ENCODE measurements around the gene LIX1L. TPM values are rescaled to one million over a fixed set of nuclear protein-coding genes. Genes with fewer than 3 reads are reported as not detected.

LIX1L gene
- total RNA-seq, 1 experiment from 2014 or later: 12.4 TPM

- Histone ChIP-seq H3K4me1 (ENCODE audit: control insufficient read depth in 1 of 2, insufficient read depth in 2 of 2, low read length in 2 of 2) (peaks cover 19 to 27% of the 10 kb centered on the region in 2 experiments), H3K27ac (ENCODE audit: low read depth, low read length) (peak within 1 kb of the TSS; percentile 64), H3K4me3 (replicated peaks in 1 of 2; ENCODE audit: low read depth in 1 of 2, low read length in 2 of 2) (peak within 1 kb of the TSS; percentile 70 to 73), H3K4me2 (ENCODE audit: low read length) (peak within 1 kb of the TSS; percentile 80), H2AFZ (ENCODE audit: low read depth, low read length, poor library complexity, severe bottlenecking) (peak within 1 kb of the TSS; percentile 42), H3K27me3 (ENCODE audit: insufficient read depth, low read length) (no peaks in the 10 kb centered on the region), H4K20me1 (ENCODE audit: insufficient read depth) (no peaks in the 10 kb centered on the region), H3K9me3 (ENCODE audit: control insufficient read depth in 1 of 2, insufficient read depth in 1 of 2, low read depth in 1 of 2, low read length in 2 of 2) (no peaks in the 10 kb centered on the region; a peak in 1 of 4 replicates), H3K79me2 (ENCODE audit: insufficient read depth, low read length) (no peaks in the 10 kb centered on the region), H3K9me2 (ENCODE audit: insufficient read depth) (no peaks in the 10 kb centered on the region), H3K9ac (ENCODE audit: low read length) (peak within 1 kb of the TSS; percentile 67), H3K36me3 (ENCODE audit: control insufficient read depth in 1 of 2, insufficient read depth in 2 of 2, low read length in 2 of 2) (no peaks in the 10 kb centered on the region)
- ChIA-PET CTCF (interaction anchor here (0.7 to 2.4 kb wide), 8 partner anchors 13 to 119 kb away, joined by 4 to 11 read pairs (median 8); partner anchors contain the start of genes NUDT17, PIAS3 and RBM8A), RAD21 (ENCODE audit: low non-redundant PET in 1 of 2, low total read pairs in 2 of 2, uncharacterized antibody in 2 of 2, unreplicated experiment in 2 of 2) (interaction anchor here in 1 of 2 experiments (0.5 kb wide), 1 partner anchor 30 kb away, joined by 3 read pairs; no protein-coding TSS in a partner anchor), POLR2A (interaction anchor here (0.6 to 2.1 kb wide), 18 partner anchors 10 to 106 kb away, joined by 3 to 22 read pairs (median 4); partner anchors contain the start of gene RBM8A)
- ATAC-seq (peak; percentile 97), DNase-seq (ENCODE audit: low read depth, low spot score) (peak; percentile 92)
- TSS peak; percentile 92 for BruUV-seq (replicated peaks)
- intact Hi-C loops (cut with micrococcal nuclease): loop anchor here (1.0 to 5.0 kb wide), 2 partner anchors 7 to 47 kb away; partner anchors contain the start of gene PEX11B
- TF ChIP-seq REST (IDR thresholded peaks at IDR 0.05; ENCODE audit: low read depth) (no peak), JUND (IDR thresholded peaks at IDR 0.05) (no peak), CEBPB (IDR thresholded peaks at IDR 0.05; ENCODE audit: low read depth) (no peak), SRF (IDR thresholded peaks at IDR 0.05; ENCODE audit: low read depth) (no peak), ZFX (IDR thresholded peaks at IDR 0.05) (peak; percentile 37; the same call in 1 of the 2 replicates), SIN3A (IDR thresholded peaks at IDR 0.05; ENCODE audit: low read depth) (peak; percentile 76), EZH2 (IDR thresholded peaks at IDR 0.05) (no peak), MAX (IDR thresholded peaks at IDR 0.05) (no peak), EZH2phosphoT487 (IDR thresholded peaks at IDR 0.05; ENCODE audit: borderline replicate concordance) (no peak), TCF7L2 (IDR thresholded peaks at IDR 0.05; ENCODE audit: borderline replicate concordance, extremely low read depth, insufficient read depth, insufficient read length) (peak; percentile 9), ZNF274 (IDR thresholded peaks at IDR 0.05; ENCODE audit: low read depth, low read length) (no peak), RAD21 (IDR thresholded peaks at IDR 0.05; ENCODE audit: low read depth) (no peak), POLR2A (IDR thresholded peaks at IDR 0.05; ENCODE audit: borderline replicate concordance, extremely low read depth, insufficient read depth, insufficient read length) (peak; percentile 85), YY1 (IDR thresholded peaks at IDR 0.05; ENCODE audit: extremely low read depth, insufficient replicate concordance, low read depth, low read length) (peak; percentile 9), POLR2AphosphoS5 (IDR thresholded peaks at IDR 0.05; ENCODE audit: low read depth, low read length) (peak; percentile 95), SP1 (IDR thresholded peaks at IDR 0.05; ENCODE audit: low read depth) (peak; percentile 52)
These were observed 6.7 kb upstream of the LIX1L start, which contains the start of the genes ANKRD34A and POLR3GL for GRCh38 chr1:145964328-145965118. Gene ANKRD34A, minus strand, starts transcription at chr1:145964575. Its CDS starts 2,816 bp downstream, at chr1:145961759. Gene POLR3GL, plus strand, starts transcription at chr1:145964690. Its CDS starts 10,176 bp downstream, at chr1:145974866.

Data from HCT116 (cell line).